Natural killer cell (primary cell): ENCODE measurements around the gene CASP8. TPM values are rescaled to one million over a fixed set of nuclear protein-coding genes. Genes with fewer than 3 reads are reported as not detected.

Experiments used
- ATAC-seq, 3 donors: fragments of 150-1000 bp in 2 of 3; fragments of 200-7000 bp in 1 of 3; cut with Tn5 transposase; 1 replicate in 1 of 3; 2 replicates in 2 of 3; pipeline ENCODE4 v1.10.0; 2021; ENCODE audit warnings: mild to moderate bottlenecking in 2 of 3, moderate library complexity in 2 of 3
- DNase-seq, 2 donors: peaks; one replicate each; pipeline versions ENCODE4 v3.0.0 to v3.0.0-alpha.2; 2013 to 2021; ENCODE audit warnings: mixed read lengths in 1 of 2
- H3K27ac ChIP-seq: one replicate; pipeline ENCODE4 v1.5.1; 2013; ENCODE audit warnings: mild to moderate bottlenecking, low read length
- H3K27me3 ChIP-seq: one replicate; pipeline ENCODE4 v1.6.1; 2013; ENCODE audit warnings: low read length; ENCODE audit not compliant: control insufficient read depth, insufficient read depth
- H3K36me3 ChIP-seq: one replicate; pipeline ENCODE4 v1.6.1; 2013; ENCODE audit warnings: low read length; ENCODE audit not compliant: control insufficient read depth, insufficient read depth
- H3K4me1 ChIP-seq: one replicate; pipeline ENCODE4 v1.6.1; 2013; ENCODE audit warnings: low read length; ENCODE audit not compliant: control insufficient read depth, insufficient read depth
- H3K4me3 ChIP-seq: one replicate; pipeline ENCODE4 v1.5.1; 2013; ENCODE audit warnings: low read length
- H3K9me3 ChIP-seq: one replicate; pipeline ENCODE4 v1.6.1; 2013; ENCODE audit warnings: low read length; ENCODE audit not compliant: control insufficient read depth, insufficient read depth
- H3K27ac Mint-ChIP-seq, 2 donors: one replicate each; pipeline ENCODE4 v1.8.0; 2022; ENCODE audit warnings: mild to moderate bottlenecking in 2 of 2, mixed read lengths in 2 of 2, moderate library complexity in 1 of 2
- H3K27me3 Mint-ChIP-seq, 2 donors: one replicate each; pipeline ENCODE4 v1.8.0; 2022; ENCODE audit warnings: low read depth in 2 of 2, mixed read lengths in 2 of 2
- H3K36me3 Mint-ChIP-seq: one replicate; pipeline ENCODE4 v1.8.0; 2022; ENCODE audit warnings: mixed read lengths
- H3K4me1 Mint-ChIP-seq, 2 donors: one replicate each; pipeline ENCODE4 v1.8.0; 2022; ENCODE audit warnings: mixed read lengths in 2 of 2
- H3K4me3 Mint-ChIP-seq: one replicate; pipeline ENCODE4 v1.8.0; 2022; ENCODE audit warnings: mild to moderate bottlenecking, moderate library complexity, mixed read lengths
- H3K9me3 Mint-ChIP-seq, 2 donors: one replicate each; pipeline ENCODE4 v1.8.0; 2022; ENCODE audit warnings: mixed read lengths in 2 of 2
- CTCF ChIP-seq: fragments of 200-600 bp; IDR thresholded peaks from one replicate; pipeline ENCODE4 v1.8.0; 2022; ENCODE audit warnings: antibody characterized with exemption
- WGBS: methylation state at CpG from one replicate; pipeline ENCODE4 v1.1.7; 2013; ENCODE audit warnings: missing lambda C conversion rate; ENCODE audit not compliant: insufficient coverage; 5-methylcytosine and 5-hydroxymethylcytosine counted together
- intact Hi-C: fragments of 100-400 bp; cut with micrococcal nuclease; formaldehyde crosslinking; loops from one replicate; pipeline ENCODE4 v1.14.2; 2022
- total RNA-seq, 4 donors: library from RNA; stranded (reverse); fragments of 120-200 nt in 1 of 4; gene quantifications; one replicate each; pipeline versions ENCODE4 v1.2.3 to v1.2.4, GENCODE V29; 2013 to 2022

The CASP8 gene
- 100 to 1,000 TPM; 218 to 404 (median 347) TPM for total RNA-seq
- 270 TPM for total RNA-seq (2013)

DNA sequence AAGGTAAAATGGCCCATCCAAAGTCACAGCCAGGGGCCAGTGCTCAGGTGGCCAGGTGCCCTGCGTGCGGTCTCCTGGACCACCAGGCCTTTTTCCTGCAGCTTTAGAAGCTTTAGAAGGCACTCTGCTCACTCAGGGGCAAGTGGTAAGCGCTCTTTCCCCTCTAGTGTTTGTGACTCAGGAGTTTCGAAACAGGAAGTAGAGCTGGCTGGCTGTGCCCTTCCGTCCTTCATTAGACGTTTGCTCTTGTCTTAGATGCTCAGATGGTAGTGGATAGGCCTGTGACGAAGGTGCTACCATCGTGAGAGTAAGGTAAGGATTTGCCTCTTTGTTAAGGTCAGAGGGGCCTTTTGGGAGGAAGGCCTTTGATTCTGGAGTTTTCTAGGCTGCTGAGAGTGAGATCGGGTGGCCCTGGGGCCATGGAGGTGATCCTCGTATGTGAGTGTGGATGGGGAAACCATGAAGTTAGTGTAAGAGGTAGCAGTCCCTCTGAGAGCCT is at the start of gene CASP8:
Gene CASP8, plus strand, starts transcription at position 235 of the 499 bp plus-strand sequence. CDS start 5,951 bp downstream, outside the sequence.
- Mint-ChIP-seq H3K36me3 (no peaks in the 10 kb centered on the region), H3K4me3 (peak within 1 kb of the TSS; percentile 100), H3K9me3 (no peaks in the 10 kb centered on the region), H3K27me3 (no peaks in the 10 kb centered on the region), H3K27ac (peak within 1 kb of the TSS; percentile 100), H3K4me1 (peaks cover 75 to 83% of the 10 kb centered on the region in 2 donors)
- Histone ChIP-seq H3K4me1 (peaks cover 64% of the 10 kb centered on the region), H3K36me3 (no peaks in the 10 kb centered on the region), H3K27ac (peak within 1 kb of the TSS; percentile 98), H3K27me3 (no peaks in the 10 kb centered on the region), H3K9me3 (no peaks in the 10 kb centered on the region), H3K4me3 (peak within 1 kb of the TSS; percentile 66)
- peak; percentile 59 to 77 (median 65) for ATAC-seq
- no peak for TF ChIP-seq CTCF
- DNase-seq = peak; percentile 69 to 88
- WGBS = 2% methylated on average over 10 of the region's 10 CpGs
- intact Hi-C loops = loop anchor here (1.0 to 5.0 kb wide), 4 partner anchors 27 to 448 kb away; partner anchors contain the start of genes BZW1 and CLK1

GRCh38 chr2:201215963-201216362 is 44.4 kb upstream of the CASP8 start:
- H3K4me1 Mint-ChIP-seq = peaks cover 11 to 17% of the 10 kb centered on the region in 2 donors
- Histone ChIP-seq H3K9me3 (no peaks in the 10 kb centered on the region), H3K27me3 (no peaks in the 10 kb centered on the region), H3K27ac (no peak overlapping the region), H3K4me1 (peaks cover 3% of the 10 kb centered on the region), H3K4me3 (no peak overlapping the region), H3K36me3 (peaks cover 42% of the 10 kb centered on the region)
- WGBS = 100% methylated on average over 3 of the region's 4 CpGs
- H3K27ac Mint-ChIP-seq = peak overlapping the region in 1 of 2 donors; percentile 24
- no peak for DNase-seq
- no peaks in the 10 kb centered on the region for H3K9me3 Mint-ChIP-seq
- ATAC-seq = no peak
- H3K27me3 Mint-ChIP-seq = no peaks in the 10 kb centered on the region
- peaks cover 7% of the 10 kb centered on the region for H3K36me3 Mint-ChIP-seq
- intact Hi-C loops = no loop called here
- TF ChIP-seq CTCF = no peak
- no peak overlapping the region for H3K4me3 Mint-ChIP-seq

- no peaks in the 10 kb centered on the region for H3K27me3 ChIP-seq
- H3K4me1 ChIP-seq = no peaks in the 10 kb centered on the region
- H3K27ac ChIP-seq = no peak overlapping the region
- intact Hi-C loops = no loop called here
- H3K4me3 ChIP-seq = no peak overlapping the region
- H3K27me3 Mint-ChIP-seq = no peaks in the 10 kb centered on the region
- H3K9me3 ChIP-seq = no peaks in the 10 kb centered on the region
- H3K4me3 Mint-ChIP-seq = no peak overlapping the region
- H3K27ac Mint-ChIP-seq = peak overlapping the region; percentile 14 to 24
- H3K4me1 Mint-ChIP-seq = peaks cover 4 to 10% of the 10 kb centered on the region in 2 donors
- H3K9me3 Mint-ChIP-seq = no peaks in the 10 kb centered on the region
- peaks cover 7% of the 10 kb centered on the region for H3K36me3 Mint-ChIP-seq
- WGBS = 50% methylated on average over 1 of the region's 1 CpG
- ATAC-seq (no peak), DNase-seq (no peak)
- no peak for TF ChIP-seq CTCF
- peaks cover 41% of the 10 kb centered on the region for H3K36me3 ChIP-seq
Observed at GRCh38 chr2:201216918-201217317, 43.4 kb upstream of the CASP8 start.

DNA sequence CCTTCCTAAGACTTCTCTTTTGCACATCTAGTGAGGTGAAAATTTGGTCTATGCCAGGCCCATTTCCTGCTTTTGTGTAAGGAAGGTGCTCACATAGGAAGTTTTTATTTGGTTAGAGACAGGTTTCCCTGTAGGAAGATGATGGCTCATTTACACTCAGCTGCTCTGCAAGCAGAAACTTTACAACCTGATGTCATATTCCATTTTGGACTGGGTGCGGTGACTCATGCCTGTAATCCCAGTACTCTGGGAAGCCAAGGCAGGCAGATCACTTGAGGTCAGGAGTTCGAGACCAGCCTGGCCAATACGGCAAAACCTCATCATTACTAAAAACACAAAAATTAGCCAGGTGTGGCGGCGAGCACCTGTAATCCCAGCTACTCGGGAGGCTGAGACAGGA is 41.6 kb upstream of the CASP8 start:
- Mint-ChIP-seq H3K36me3 (peaks cover 7% of the 10 kb centered on the region), H3K4me1 (peaks cover 13 to 20% of the 10 kb centered on the region in 2 donors), H3K9me3 (no peaks in the 10 kb centered on the region), H3K4me3 (no peak overlapping the region), H3K27me3 (no peaks in the 10 kb centered on the region), H3K27ac (peak overlapping the region in 1 of 2 donors; percentile 81)
- WGBS = 92% methylated on average over 6 of the region's 6 CpGs
- H3K4me3 ChIP-seq = no peak overlapping the region
- no peak overlapping the region for H3K27ac ChIP-seq
- TF ChIP-seq CTCF = no peak
- DNase-seq (no peak), ATAC-seq (no peak)
- intact Hi-C loops = no loop called here
- H3K36me3 ChIP-seq = peaks cover 41% of the 10 kb centered on the region
- no peaks in the 10 kb centered on the region for H3K9me3 ChIP-seq
- no peaks in the 10 kb centered on the region for H3K27me3 ChIP-seq
- peaks cover 2% of the 10 kb centered on the region for H3K4me1 ChIP-seq
